Omental fat pad (tissue), 4 donors: ENCODE data around the gene HP. TPM values are rescaled to one million over a fixed set of nuclear protein-coding genes. Genes with fewer than 3 reads are reported as not detected.
"Not testable (repeated sequence)": the region's sequence is repeated elsewhere in the genome, so short reads cannot be mapped to it uniquely, and the experiment has no call there.

ENCODE experiments used
- ATAC-seq: fragments of 150-250 bp; one replicate; pipeline ENCODE4 v1.9.1; 2016; ENCODE audit warnings: mild to moderate bottlenecking, moderate library complexity; ENCODE audit not compliant: low FRiP score
- DNase-seq: peaks from one replicate; pipeline ENCODE4 v3.0.0-alpha.2; 2019; ENCODE audit warnings: low spot score
- total RNA-seq, 4 donors: library from RNA; depleted of rRNA; stranded (reverse); fragments of >200 nt; gene quantifications; one replicate each; pipeline ENCODE4 v1.1.0, GENCODE V29; 2016
- TF ChIP-seq, protein P1 (sequence below), 3 donors: fragments of 450-650 bp; IDR thresholded peaks; one replicate each; pipeline ENCODE4 v1.5.1; 2016 to 2017; ENCODE audit warnings: antibody characterized with exemption in 3 of 3, mild to moderate bottlenecking in 3 of 3, moderate library complexity in 2 of 3

HP gene
- total RNA-seq, 4 donors from 2014 or later: 48.9 to 4,795 (median 1,381) TPM

DNA sequence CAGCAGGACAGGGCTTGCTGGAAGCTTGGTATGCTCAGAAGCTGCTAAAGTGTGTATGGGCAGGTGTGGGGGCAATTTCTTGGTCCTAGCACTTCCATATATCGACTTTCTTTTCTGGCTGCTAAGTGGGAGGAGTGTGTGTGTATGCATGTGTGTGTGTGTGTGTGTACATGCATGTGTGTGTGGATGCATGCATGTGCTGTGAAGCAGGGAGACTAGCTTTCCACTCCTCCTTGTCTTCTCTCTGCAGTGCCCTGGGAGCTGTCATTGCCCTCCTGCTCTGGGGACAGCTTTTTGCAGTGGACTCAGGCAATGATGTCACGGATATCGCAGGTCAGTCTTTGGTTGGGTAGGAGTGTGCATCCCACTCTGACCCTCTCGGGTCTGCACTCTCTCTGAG is 1.6 kb downstream of the HP start:
- TF ChIP-seq, protein P1, sequence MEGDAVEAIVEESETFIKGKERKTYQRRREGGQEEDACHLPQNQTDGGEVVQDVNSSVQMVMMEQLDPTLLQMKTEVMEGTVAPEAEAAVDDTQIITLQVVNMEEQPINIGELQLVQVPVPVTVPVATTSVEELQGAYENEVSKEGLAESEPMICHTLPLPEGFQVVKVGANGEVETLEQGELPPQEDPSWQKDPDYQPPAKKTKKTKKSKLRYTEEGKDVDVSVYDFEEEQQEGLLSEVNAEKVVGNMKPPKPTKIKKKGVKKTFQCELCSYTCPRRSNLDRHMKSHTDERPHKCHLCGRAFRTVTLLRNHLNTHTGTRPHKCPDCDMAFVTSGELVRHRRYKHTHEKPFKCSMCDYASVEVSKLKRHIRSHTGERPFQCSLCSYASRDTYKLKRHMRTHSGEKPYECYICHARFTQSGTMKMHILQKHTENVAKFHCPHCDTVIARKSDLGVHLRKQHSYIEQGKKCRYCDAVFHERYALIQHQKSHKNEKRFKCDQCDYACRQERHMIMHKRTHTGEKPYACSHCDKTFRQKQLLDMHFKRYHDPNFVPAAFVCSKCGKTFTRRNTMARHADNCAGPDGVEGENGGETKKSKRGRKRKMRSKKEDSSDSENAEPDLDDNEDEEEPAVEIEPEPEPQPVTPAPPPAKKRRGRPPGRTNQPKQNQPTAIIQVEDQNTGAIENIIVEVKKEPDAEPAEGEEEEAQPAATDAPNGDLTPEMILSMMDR (IDR thresholded peaks at IDR 0.05): no peak
- ATAC-seq: no peak

GRCh38 chr16:72057313-72057712 is 3.0 kb downstream of the HP start:
- ATAC-seq, DNase-seq: not testable (repeated sequence)

More for the DNA sequence above, 1.6 kb downstream of the HP start:
- DNase-seq: no peak

GRCh38 chr16:72059060-72059459 is 4.8 kb downstream of the HP start:
- not testable (repeated sequence) for DNase-seq, ATAC-seq

DNA sequence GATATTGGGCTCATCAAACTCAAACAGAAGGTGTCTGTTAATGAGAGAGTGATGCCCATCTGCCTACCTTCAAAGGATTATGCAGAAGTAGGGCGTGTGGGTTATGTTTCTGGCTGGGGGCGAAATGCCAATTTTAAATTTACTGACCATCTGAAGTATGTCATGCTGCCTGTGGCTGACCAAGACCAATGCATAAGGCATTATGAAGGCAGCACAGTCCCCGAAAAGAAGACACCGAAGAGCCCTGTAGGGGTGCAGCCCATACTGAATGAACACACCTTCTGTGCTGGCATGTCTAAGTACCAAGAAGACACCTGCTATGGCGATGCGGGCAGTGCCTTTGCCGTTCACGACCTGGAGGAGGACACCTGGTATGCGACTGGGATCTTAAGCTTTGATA is 6.1 kb downstream of the HP start:
- ATAC-seq (no peak), DNase-seq (no peak)
- TF ChIP-seq, protein P1 (IDR thresholded peaks at IDR 0.05): no peak

GRCh38 chr16:72061564-72061963 is 7.3 kb downstream of the HP start:
- DNase-seq (no peak), ATAC-seq (peak; percentile 9)
- TF ChIP-seq, protein P1 (IDR thresholded peaks at IDR 0.05): no peak

DNA sequence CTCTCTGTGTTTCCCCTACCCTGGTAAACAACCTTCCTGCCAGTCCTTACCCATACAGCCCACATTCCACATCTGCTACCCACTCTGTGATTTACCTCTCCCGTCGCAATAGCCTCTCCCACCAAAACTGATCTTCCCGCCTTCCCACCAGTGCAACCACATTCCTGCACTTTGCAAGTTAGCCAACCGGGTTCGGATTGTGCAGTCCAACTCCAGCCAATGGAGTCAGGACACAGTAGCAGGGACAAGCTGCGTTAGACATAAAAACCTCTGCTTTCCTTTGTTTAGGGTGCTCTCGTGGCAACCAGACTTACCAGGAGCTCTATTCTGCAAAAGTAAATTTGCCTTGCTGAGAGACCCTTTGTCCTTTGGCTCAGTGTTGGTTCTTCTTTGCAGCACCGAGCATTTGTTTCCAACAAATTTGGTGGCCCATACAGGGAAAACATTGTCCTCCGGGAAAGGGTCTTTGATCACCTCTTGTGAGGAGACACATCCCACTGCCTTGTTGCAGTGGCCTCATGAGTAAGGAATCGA is 10.1 kb downstream of the HP start:
- no peak for DNase-seq
- no peak for ATAC-seq
- TF ChIP-seq, protein P1 (IDR thresholded peaks at IDR 0.05): no peak

GRCh38 chr16:72066747-72067146 is 12.4 kb downstream of the HP start:
- TF ChIP-seq, protein P1 (IDR thresholded peaks at IDR 0.05): no peak
- ATAC-seq: no peak
- no peak for DNase-seq

- TF ChIP-seq, protein P1 (IDR thresholded peaks at IDR 0.05): no peak
- ATAC-seq (no peak), DNase-seq (no peak)
Observed at GRCh38 chr16:72068930-72069329, 14.6 kb downstream of the HP start.
